MM.1S (cell line): ENCODE results near the gene VLDLR.

Experiments used
- DNase-seq: peaks from one replicate; pipeline ENCODE4 v3.0.0-alpha.2; 2015
- H2AFZ ChIP-seq: fragments of 300-600 bp; sonication (generic); 2 replicates; pipeline ENCODE4 v1.6.0; 2016; ENCODE audit warnings: antibody characterized with exemption, low read length
- H3F3A ChIP-seq: fragments of 300-600 bp; sonication (generic); 2 replicates; pipeline ENCODE4 v1.6.1; 2016; ENCODE audit warnings: mild to moderate bottlenecking, antibody characterized with exemption, low read length, moderate library complexity, mixed read lengths; ENCODE audit not compliant: insufficient read depth
- H3K27ac ChIP-seq: fragments of 300-600 bp; sonication (generic); 2 replicates; pipeline ENCODE4 v1.5.1; 2016; ENCODE audit warnings: mild to moderate bottlenecking, low read length
- H3K27me3 ChIP-seq: fragments of 300-600 bp; sonication (generic); replicated peaks from 2 replicates; pipeline ENCODE4 v1.6.0; 2016; ENCODE audit warnings: low read length; ENCODE audit not compliant: insufficient read depth
- H3K36me3 ChIP-seq: fragments of 300-600 bp; sonication (generic); replicated peaks from 2 replicates; pipeline ENCODE4 v1.6.1; 2016; ENCODE audit warnings: mild to moderate bottlenecking, low read length, mixed read lengths; ENCODE audit not compliant: insufficient read depth
- H3K4me1 ChIP-seq: fragments of 300-600 bp; sonication (generic); 2 replicates; pipeline ENCODE4 v1.6.1; 2016; ENCODE audit warnings: low read length, mixed read lengths
- H3K4me2 ChIP-seq: fragments of 300-600 bp; sonication (generic); 2 replicates; pipeline ENCODE4 v1.6.0; 2016; ENCODE audit warnings: low read depth, low read length
- H3K4me3 ChIP-seq: fragments of 300-600 bp; sonication (generic); 2 replicates; pipeline ENCODE4 v1.5.1; 2016; ENCODE audit warnings: low read length, mixed read lengths
- H3K79me2 ChIP-seq: fragments of 300-600 bp; sonication (generic); 2 replicates; pipeline ENCODE4 v1.6.1; 2016; ENCODE audit warnings: mixed run types, low read length, mixed read lengths
- H3K9ac ChIP-seq: fragments of 300-600 bp; sonication (generic); 2 replicates; pipeline ENCODE4 v1.6.1; 2016; ENCODE audit warnings: low read length, mixed read lengths
- H3K9me2 ChIP-seq: fragments of 300-600 bp; sonication (generic); replicated peaks from 2 replicates; pipeline ENCODE4 v1.6.1; 2016; ENCODE audit warnings: mild to moderate bottlenecking, low read length, mixed read lengths; ENCODE audit not compliant: insufficient read depth
- H3K9me3 ChIP-seq: fragments of 300-600 bp; sonication (generic); replicated peaks from 2 replicates; pipeline ENCODE4 v1.6.1; 2016; ENCODE audit warnings: mild to moderate bottlenecking, low read length, mixed read lengths; ENCODE audit not compliant: insufficient read depth
- H4K20me1 ChIP-seq: fragments of 300-600 bp; sonication (generic); 2 replicates; pipeline ENCODE4 v1.6.1; 2016; ENCODE audit warnings: mild to moderate bottlenecking, low read length, moderate library complexity, mixed read lengths; ENCODE audit not compliant: insufficient read depth
- CTCF ChIP-seq: fragments of 300-600 bp; sonication (generic); IDR thresholded peaks from 2 replicates; pipeline ENCODE4 v1.5.1; 2016; ENCODE audit warnings: antibody characterized with exemption, low read length, mixed read lengths
- EZH2 ChIP-seq: fragments of 300-600 bp; sonication (generic); optimal IDR thresholded peaks from 2 replicates; pipeline ENCODE3; 2017; ENCODE audit warnings: low read depth, mild to moderate bottlenecking, antibody characterized with exemption, low read length, mixed read lengths
- EZH2phosphoT487 ChIP-seq: fragments of 300-600 bp; sonication (generic); IDR thresholded peaks from 2 replicates; pipeline ENCODE4 v1.6.1; 2018; ENCODE audit warnings: antibody characterized with exemption, low read length

VLDLR gene

GRCh38 chr9:2610985-2611384 is 10.6 kb upstream of the VLDLR start:
- Histone ChIP-seq H4K20me1 (no peaks in the 10 kb centered on the region), H3K4me2 (no peak overlapping the region), H3K9me2 (no peaks in the 10 kb centered on the region; the same call in 1 of the 2 replicates), H3K4me1 (no peaks in the 10 kb centered on the region), H3K79me2 (no peaks in the 10 kb centered on the region), H3K36me3 (no peaks in the 10 kb centered on the region), H2AFZ (no peak overlapping the region), H3K27me3 (no peaks in the 10 kb centered on the region), H3K9ac (no peak overlapping the region), H3K9me3 (no peaks in the 10 kb centered on the region), H3F3A (no peaks in the 10 kb centered on the region), H3K27ac (no peak overlapping the region), H3K4me3 (no peak overlapping the region)
- TF ChIP-seq EZH2: no peak
- TF ChIP-seq EZH2phosphoT487: no peak
- no peak for TF ChIP-seq CTCF
- no peak for DNase-seq

DNA sequence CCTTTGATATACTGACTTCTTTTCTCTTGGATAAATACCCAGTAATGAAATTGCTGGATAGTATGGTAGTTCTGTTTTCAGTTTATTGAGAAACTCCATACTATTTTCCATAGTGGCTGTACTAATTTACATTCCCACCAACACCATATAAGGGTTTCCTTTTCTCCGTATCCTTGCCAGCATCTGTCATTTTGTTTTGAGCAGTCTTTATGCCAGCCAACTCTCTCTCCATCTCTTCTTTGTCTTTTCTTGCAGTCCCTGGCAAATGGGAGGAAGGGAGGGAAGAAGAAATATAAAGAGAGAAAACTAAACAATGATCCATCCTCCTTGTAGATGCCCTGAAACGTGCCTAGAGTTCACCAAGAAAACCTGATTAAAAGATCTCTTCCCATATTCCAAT is 9.6 kb upstream of the VLDLR start:
- H3K4me1 ChIP-seq: no peaks in the 10 kb centered on the region
- no peaks in the 10 kb centered on the region for H3K27me3 ChIP-seq
- no peak overlapping the region for H3K27ac ChIP-seq
- H3K79me2 ChIP-seq: no peaks in the 10 kb centered on the region
- no peak for TF ChIP-seq EZH2
- no peak for TF ChIP-seq CTCF
- no peak for TF ChIP-seq EZH2phosphoT487
- no peaks in the 10 kb centered on the region for H4K20me1 ChIP-seq
- no peak overlapping the region for H3K4me3 ChIP-seq
- no peaks in the 10 kb centered on the region; the same call in 1 of the 2 replicates for H3K9me2 ChIP-seq
- no peak overlapping the region for H3K4me2 ChIP-seq
- no peaks in the 10 kb centered on the region for H3F3A ChIP-seq
- no peaks in the 10 kb centered on the region for H3K36me3 ChIP-seq
- H2AFZ ChIP-seq: no peak overlapping the region
- DNase-seq: no peak
- no peaks in the 10 kb centered on the region for H3K9me3 ChIP-seq
- H3K9ac ChIP-seq: no peak overlapping the region

DNA sequence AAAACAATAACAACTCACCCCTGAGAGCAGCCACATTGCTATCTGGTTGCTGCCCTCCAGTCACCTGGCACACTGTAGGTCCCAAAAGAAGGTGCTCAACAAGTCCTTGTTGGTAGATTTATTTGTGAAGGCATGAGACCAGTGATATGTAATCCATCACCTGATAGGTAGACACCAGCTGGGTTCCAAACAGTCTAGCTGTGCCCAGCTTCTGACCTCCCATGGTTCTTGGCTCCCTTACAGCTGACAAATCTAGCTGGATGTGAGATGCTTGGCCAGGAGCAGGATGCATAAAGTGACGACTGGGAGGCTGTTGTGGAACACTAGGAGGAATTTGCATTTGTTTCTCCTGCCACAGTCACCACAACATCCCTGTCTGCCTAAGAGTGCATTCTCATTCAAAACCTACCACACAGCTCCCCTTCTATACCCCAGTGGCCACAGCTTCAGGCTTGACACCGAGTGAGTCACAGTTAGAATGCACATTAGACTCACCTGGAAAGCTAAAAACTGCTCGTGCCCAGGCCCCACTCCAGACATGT is 7.8 kb upstream of the VLDLR start:
- H2AFZ ChIP-seq: no peak overlapping the region
- no peak overlapping the region for H3K27ac ChIP-seq
- H3K4me2 ChIP-seq: no peak overlapping the region
- DNase-seq: no peak
- H3K27me3 ChIP-seq: no peaks in the 10 kb centered on the region
- TF ChIP-seq EZH2phosphoT487: no peak
- no peak for TF ChIP-seq CTCF
- no peak for TF ChIP-seq EZH2
- no peaks in the 10 kb centered on the region for H3K79me2 ChIP-seq
- no peaks in the 10 kb centered on the region for H3K9me3 ChIP-seq
- no peaks in the 10 kb centered on the region; the same call in 1 of the 2 replicates for H3K9me2 ChIP-seq
- H3K36me3 ChIP-seq: no peaks in the 10 kb centered on the region
- H3F3A ChIP-seq: no peaks in the 10 kb centered on the region
- no peak overlapping the region for H3K9ac ChIP-seq
- H4K20me1 ChIP-seq: no peaks in the 10 kb centered on the region
- H3K4me3 ChIP-seq: no peak overlapping the region
- H3K4me1 ChIP-seq: no peaks in the 10 kb centered on the region
